Body of pancreas (tissue), 4 donors: ENCODE measurements around the gene TSSC4.

Source experiments
- CTCF ChIP-seq, 7 experiments: fragments of 450-650 bp in 4 of 7; fragments of 200-600 bp in 3 of 7; sonication (generic) in 3 of 7; IDR thresholded peaks; one replicate each; pipeline ENCODE4 v1.5.1; 2016 to 2019; ENCODE audit warnings: antibody characterized with exemption in 7 of 7
- POLR2A ChIP-seq, 3 donors: fragments of 450-650 bp; IDR thresholded peaks; one replicate each; pipeline ENCODE4 v1.6.1; 2016; ENCODE audit warnings: antibody characterized with exemption in 3 of 3, mild to moderate bottlenecking in 2 of 3

GRCh38 chr11:2352420-2352819 is 48.1 kb upstream of the TSSC4 start:
- no peak for TF ChIP-seq CTCF (IDR thresholded peaks at IDR 0.05)
- TF ChIP-seq POLR2A (IDR thresholded peaks at IDR 0.05): no peak
